Testis (tissue), 3 donors: ENCODE results near the gene ITGA1. TPM values are rescaled to one million over a fixed set of nuclear protein-coding genes. Genes with fewer than 3 reads are reported as not detected.
A peak's percentile ranks its signal among the peaks of the same experiment; 100 is the strongest.

ENCODE experiments used
- DNase-seq: peaks from one replicate; pipeline ENCODE4 v3.0.0-alpha.2; 2019
- H3K27ac ChIP-seq, 2 donors: fragments of 200-600 bp; sonication (generic); one replicate each; pipeline ENCODE4 v1.5.1; 2019
- H3K27me3 ChIP-seq: fragments of 200-600 bp; sonication (generic); one replicate; pipeline ENCODE4 v1.5.1; 2019
- H3K36me3 ChIP-seq: fragments of 200-600 bp; sonication (generic); one replicate; pipeline ENCODE4 v1.5.1; 2017; ENCODE audit warnings: low read depth; ENCODE audit errors: missing control alignments
- H3K4me1 ChIP-seq: fragments of 200-600 bp; sonication (generic); one replicate; pipeline ENCODE4 v1.5.1; 2019
- H3K4me3 ChIP-seq, 2 donors: fragments of 200-600 bp; sonication (generic); one replicate each; pipeline ENCODE4 v1.5.1; 2017 to 2019
- H3K9me3 ChIP-seq: fragments of 200-600 bp; sonication (generic); one replicate; pipeline ENCODE4 v1.5.1; 2017
- CTCF ChIP-seq, 3 experiments: fragments of 450-650 bp in 2 of 3; fragments of 200-600 bp in 1 of 3; sonication (generic) in 1 of 3; IDR thresholded peaks; one replicate each; pipeline ENCODE4 v1.5.1; 2016 to 2019; ENCODE audit warnings: antibody characterized with exemption in 3 of 3, mild to moderate bottlenecking in 2 of 3, moderate library complexity in 1 of 3
- POLR2A ChIP-seq: fragments of 450-650 bp; IDR thresholded peaks from one replicate; pipeline ENCODE4 v1.6.1; 2017; ENCODE audit warnings: antibody characterized with exemption, mild to moderate bottlenecking, moderate library complexity
- WGBS, 2 donors: methylation state at CpG; one replicate each; pipeline ENCODE4 v1.1.5; 2018; 5-methylcytosine and 5-hydroxymethylcytosine counted together
- intact Hi-C: fragments of 100-400 bp; cut with DNase I; formaldehyde crosslinking; loops from one replicate; pipeline ENCODE4 v1.15.1; 2023; ENCODE audit warnings: low total_unique reads
- polyA plus RNA-seq: library from polyadenylated mRNA; stranded (reverse); fragments of 350-450 nt; fragmentation: Illumina TruSeq; extraction: RNeasy Lipid Tissue Mini Kit (QIAGEN cat#74804); gene quantifications from one replicate; pipeline ENCODE4 v1.2.3, GENCODE V29; 2014; ENCODE audit warnings: low read depth, low replicate concordance; ENCODE audit not compliant: insufficient read depth
- total RNA-seq, 2 donors: library from RNA; depleted of rRNA; stranded (reverse); fragments of >200 nt; gene quantifications; one replicate each; pipeline ENCODE4 v1.2.3, GENCODE V29; 2016

Gene ITGA1
- total and polyA plus RNA-seq, 3 donors from 2014 or later, result 7.3 to 8.1 (median 7.5) TPM

GRCh38 chr5:52906343-52906742, 118.6 kb downstream of the ITGA1 start:
- no peak for DNase-seq

GRCh38 chr5:52906845-52907244, 119.1 kb downstream of the ITGA1 start:
- 91 to 96% methylated on average over 4 of the region's 4 CpGs for WGBS, 2 donors
- no peaks in the 10 kb centered on the region for H3K27me3 ChIP-seq
- intact Hi-C loops, result no loop called here
- no peak for DNase-seq
- no peaks in the 10 kb centered on the region for H3K36me3 ChIP-seq
- H3K4me1 ChIP-seq, result no peaks in the 10 kb centered on the region
- no peak overlapping the region for H3K27ac ChIP-seq
- H3K4me3 ChIP-seq, result no peak overlapping the region
- no peak for TF ChIP-seq POLR2A
- no peak for TF ChIP-seq CTCF (IDR thresholded peaks at IDR 0.05)
- H3K9me3 ChIP-seq, result no peaks in the 10 kb centered on the region

More at GRCh38 chr5:52906343-52906742, 118.6 kb downstream of the ITGA1 start:
- 91 to 98% methylated on average over 1 of the region's 1 CpG for WGBS, 2 donors
- intact Hi-C loops, result no loop called here
- H3K4me3 ChIP-seq, result no peak overlapping the region
- H3K4me1 ChIP-seq, result no peaks in the 10 kb centered on the region
- H3K36me3 ChIP-seq, result no peaks in the 10 kb centered on the region
- no peaks in the 10 kb centered on the region for H3K9me3 ChIP-seq
- H3K27me3 ChIP-seq, result no peaks in the 10 kb centered on the region
- no peak overlapping the region for H3K27ac ChIP-seq
- TF ChIP-seq POLR2A (no peak), CTCF (IDR thresholded peaks at IDR 0.05) (no peak)

GRCh38 chr5:52909192-52909591, 121.5 kb downstream of the ITGA1 start:
- WGBS, 2 donors, result 18 to 19% methylated on average over 1 of the region's 1 CpG
- intact Hi-C loops, result no loop called here
- no peaks in the 10 kb centered on the region for H3K4me1 ChIP-seq
- H3K27ac ChIP-seq, result no peak overlapping the region
- no peaks in the 10 kb centered on the region for H3K9me3 ChIP-seq
- H3K4me3 ChIP-seq, result no peak overlapping the region
- no peak for DNase-seq
- TF ChIP-seq POLR2A, result no peak
- TF ChIP-seq CTCF (IDR thresholded peaks at IDR 0.05), result no peak
- H3K27me3 ChIP-seq, result no peaks in the 10 kb centered on the region
- H3K36me3 ChIP-seq, result no peaks in the 10 kb centered on the region

GRCh38 chr5:52910071-52910470, 122.4 kb downstream of the ITGA1 start:
- intact Hi-C loops, result no loop called here
- no peak for DNase-seq
- H3K27ac ChIP-seq, result no peak overlapping the region
- TF ChIP-seq CTCF (IDR thresholded peaks at IDR 0.05), result no peak
- TF ChIP-seq POLR2A, result no peak
- no peaks in the 10 kb centered on the region for H3K4me1 ChIP-seq
- H3K4me3 ChIP-seq, result no peak overlapping the region
- H3K27me3 ChIP-seq, result no peaks in the 10 kb centered on the region
- no peaks in the 10 kb centered on the region for H3K9me3 ChIP-seq
- WGBS, 2 donors, result 38 to 48% methylated on average over 8 of the region's 8 CpGs
- H3K36me3 ChIP-seq, result no peaks in the 10 kb centered on the region

- Histone ChIP-seq H3K36me3 (no peaks in the 10 kb centered on the region), H3K27ac (no peak overlapping the region), H3K4me1 (no peaks in the 10 kb centered on the region), H3K9me3 (no peaks in the 10 kb centered on the region), H3K27me3 (no peaks in the 10 kb centered on the region), H3K4me3 (no peak overlapping the region)
- intact Hi-C loops, result no loop called here
- 5% methylated on average over 4 of the region's 4 CpGs for WGBS, 2 donors
- DNase-seq, result peak; percentile 57
- TF ChIP-seq POLR2A, result no peak
- TF ChIP-seq CTCF (IDR thresholded peaks at IDR 0.05), result peak; percentile 44 to 80 (median 66)
Observed at GRCh38 chr5:52915176-52915875, 127.6 kb downstream of the ITGA1 start.
